MM.1S (cell line): Measurements from ENCODE around the gene BMPER.

Experiments
- CTCF ChIP-seq: fragments of 300-600 bp; sonication (generic); IDR thresholded peaks from 2 replicates; pipeline ENCODE4 v1.5.1; 2016; ENCODE audit warnings: antibody characterized with exemption, low read length, mixed read lengths
- EZH2 ChIP-seq: fragments of 300-600 bp; sonication (generic); optimal IDR thresholded peaks from 2 replicates; pipeline ENCODE3; 2017; ENCODE audit warnings: low read depth, mild to moderate bottlenecking, antibody characterized with exemption, low read length, mixed read lengths
- EZH2phosphoT487 ChIP-seq: fragments of 300-600 bp; sonication (generic); IDR thresholded peaks from 2 replicates; pipeline ENCODE4 v1.6.1; 2018; ENCODE audit warnings: antibody characterized with exemption, low read length

GRCh38 chr7:34189031-34189430, 283.7 kb downstream of the BMPER start:
- TF ChIP-seq CTCF (no peak), EZH2 (no peak), EZH2phosphoT487 (no peak)
